AG04450 (cell line): ENCODE results near the gene TIMM10B. TPM values are rescaled to one million over a fixed set of nuclear protein-coding genes. Genes with fewer than 3 reads are reported as not detected.

ENCODE experiments used
- CTCF ChIA-PET: fragments of 300-600, 350-600 bp; formaldehyde crosslinking; extraction: SDS; loops from one replicate; lab custom pipeline; 2022; ENCODE audit warnings: antibody characterized with exemption, inconsistent platforms; lab: Charles Lee
- POLR2A ChIA-PET: fragments of 350-600 bp; formaldehyde crosslinking; extraction: SDS; loops from one replicate; lab custom pipeline; 2021; ENCODE audit warnings: antibody characterized with exemption, inconsistent platforms; lab: Yijun Ruan, JAX
- DNase-seq: peaks from one replicate; pipeline ENCODE4 v3.0.0-alpha.2; 2011; ENCODE audit warnings: low read depth, low spot score
- H3K27ac ChIP-seq: one replicate; pipeline ENCODE4 v1.5.1; 2012; ENCODE audit warnings: low read depth, low read length, control low read depth
- H3K27me3 ChIP-seq: one replicate; pipeline ENCODE4 v1.6.0; 2012; ENCODE audit warnings: low read length; ENCODE audit not compliant: control insufficient read depth, insufficient read depth
- H3K4me3 ChIP-seq: 2 replicates; pipeline ENCODE4 v1.5.1; 2011; ENCODE audit warnings: mild to moderate bottlenecking, low read depth, low read length, control low read depth
- H3K9me3 ChIP-seq: 2 replicates; pipeline ENCODE4 v1.5.1; 2012; ENCODE audit warnings: low read length; ENCODE audit not compliant: control insufficient read depth, insufficient read depth
- polyA plus RNA-seq: library from polyadenylated mRNA; depleted of rRNA; stranded (reverse); fragments of >200 nt; gene quantifications from 2 replicates; pipeline ENCODE4 v1.2.3, GENCODE V29; 2011
- TF ChIP-seq, protein P1 (sequence below): IDR thresholded peaks from 2 replicates; pipeline ENCODE4 v1.5.1; 2011; ENCODE audit warnings: low read depth, low read length, control low read depth, inconsistent platforms

TIMM10B gene
- polyA plus RNA-seq, 1 experiment, result 33.1 TPM

GRCh38 chr11:6497069-6497839 lies 16.0 kb downstream of the TIMM10B start, which contains the start of gene DNHD1:
DNHD1 (plus strand) TSS chr11:6497280; CDS start chr11:6498216, 936 bp downstream.
- no peak within 1 kb of the TSS for H3K4me3 ChIP-seq
- ChIA-PET POLR2A (no interaction called here), CTCF (interaction anchor here (1.4 to 2.3 kb wide), 4 partner anchors 9 to 186 kb away, joined by 5 to 11 read pairs (median 8); partner anchors contain the start of gene MRPL17)
- TF ChIP-seq, protein P1, sequence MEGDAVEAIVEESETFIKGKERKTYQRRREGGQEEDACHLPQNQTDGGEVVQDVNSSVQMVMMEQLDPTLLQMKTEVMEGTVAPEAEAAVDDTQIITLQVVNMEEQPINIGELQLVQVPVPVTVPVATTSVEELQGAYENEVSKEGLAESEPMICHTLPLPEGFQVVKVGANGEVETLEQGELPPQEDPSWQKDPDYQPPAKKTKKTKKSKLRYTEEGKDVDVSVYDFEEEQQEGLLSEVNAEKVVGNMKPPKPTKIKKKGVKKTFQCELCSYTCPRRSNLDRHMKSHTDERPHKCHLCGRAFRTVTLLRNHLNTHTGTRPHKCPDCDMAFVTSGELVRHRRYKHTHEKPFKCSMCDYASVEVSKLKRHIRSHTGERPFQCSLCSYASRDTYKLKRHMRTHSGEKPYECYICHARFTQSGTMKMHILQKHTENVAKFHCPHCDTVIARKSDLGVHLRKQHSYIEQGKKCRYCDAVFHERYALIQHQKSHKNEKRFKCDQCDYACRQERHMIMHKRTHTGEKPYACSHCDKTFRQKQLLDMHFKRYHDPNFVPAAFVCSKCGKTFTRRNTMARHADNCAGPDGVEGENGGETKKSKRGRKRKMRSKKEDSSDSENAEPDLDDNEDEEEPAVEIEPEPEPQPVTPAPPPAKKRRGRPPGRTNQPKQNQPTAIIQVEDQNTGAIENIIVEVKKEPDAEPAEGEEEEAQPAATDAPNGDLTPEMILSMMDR, result no peak
- no peak within 1 kb of the TSS for H3K27ac ChIP-seq
- no peaks in the 10 kb centered on the region for H3K27me3 ChIP-seq
- DNase-seq, result no peak
- no peaks in the 10 kb centered on the region for H3K9me3 ChIP-seq

- H3K9me3 ChIP-seq, result no peaks in the 10 kb centered on the region
- POLR2A ChIA-PET, result no interaction called here
- CTCF ChIA-PET, result interaction anchor here (0.8 to 1.8 kb wide), 4 partner anchors 33 to 185 kb away, joined by 3 to 9 read pairs (median 4); partner anchors contain the start of gene MRPL17
- DNase-seq, result no peak
- no peaks in the 10 kb centered on the region for H3K27me3 ChIP-seq
- no peak overlapping the region for H3K27ac ChIP-seq
- TF ChIP-seq, protein P1, result no peak
- no peak overlapping the region for H3K4me3 ChIP-seq
Observed at GRCh38 chr11:6498121-6498520, 16.8 kb downstream of the TIMM10B start.

DNA sequence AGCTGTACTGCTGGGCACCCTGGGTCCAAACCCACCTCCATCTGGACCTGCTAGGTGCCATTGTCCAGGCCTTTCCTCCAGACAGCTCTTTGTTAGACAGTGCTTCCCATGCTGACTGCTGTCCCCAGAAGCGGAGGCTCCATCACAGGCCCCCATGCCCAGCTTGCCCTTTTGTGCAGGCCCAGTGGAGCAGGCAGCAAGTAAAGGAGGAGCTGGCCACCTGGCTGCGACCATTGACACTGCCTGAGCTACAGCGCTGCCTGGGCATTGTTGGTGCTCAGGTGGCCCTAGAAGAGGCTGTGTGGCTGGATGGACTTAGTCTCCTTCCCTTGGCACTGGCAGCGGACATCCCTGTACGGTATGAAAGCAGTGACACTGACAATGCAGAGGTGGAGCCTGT lies 17.2 kb downstream of the TIMM10B start:
- CTCF ChIA-PET, result interaction anchor here (0.8 to 1.8 kb wide), 4 partner anchors 32 to 185 kb away, joined by 3 to 9 read pairs (median 4); partner anchors contain the start of gene MRPL17
- POLR2A ChIA-PET, result no interaction called here
- H3K27ac ChIP-seq, result no peak overlapping the region

DNA sequence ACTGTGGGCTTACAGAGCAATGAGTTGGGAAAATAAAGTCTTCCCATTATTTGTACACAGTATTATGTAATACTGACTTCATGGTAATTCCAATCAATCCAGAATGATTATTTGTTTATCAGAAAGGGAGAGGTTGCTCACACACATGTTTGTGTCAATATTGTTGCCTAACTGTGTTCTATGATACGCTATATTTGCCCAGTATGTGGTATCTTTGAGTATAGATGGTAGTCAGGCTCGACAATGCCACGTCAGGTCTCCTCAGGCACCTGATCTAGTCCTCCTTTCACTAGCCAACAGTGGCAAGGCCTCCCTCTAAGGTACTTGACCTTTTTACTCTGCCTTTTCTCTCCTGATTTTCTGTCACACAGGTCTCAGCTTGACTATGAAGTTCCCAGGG lies 21.1 kb downstream of the TIMM10B start:
- CTCF ChIA-PET, result interaction anchor here (0.8 to 1.1 kb wide), 2 partner anchors 29 to 123 kb away, joined by 3 to 5 read pairs; no protein-coding TSS in a partner anchor
- POLR2A ChIA-PET, result no interaction called here
- DNase-seq, result no peak
- no peaks in the 10 kb centered on the region for H3K27me3 ChIP-seq
- H3K27ac ChIP-seq, result no peak overlapping the region
- no peaks in the 10 kb centered on the region for H3K9me3 ChIP-seq
- TF ChIP-seq, protein P1, result no peak
- no peak overlapping the region for H3K4me3 ChIP-seq

More for the DNA sequence above, 17.2 kb downstream of the TIMM10B start:
- H3K27me3 ChIP-seq, result no peaks in the 10 kb centered on the region
- DNase-seq, result no peak
- H3K9me3 ChIP-seq, result no peaks in the 10 kb centered on the region
- H3K4me3 ChIP-seq, result no peak overlapping the region
- TF ChIP-seq, protein P1, result no peak

DNA sequence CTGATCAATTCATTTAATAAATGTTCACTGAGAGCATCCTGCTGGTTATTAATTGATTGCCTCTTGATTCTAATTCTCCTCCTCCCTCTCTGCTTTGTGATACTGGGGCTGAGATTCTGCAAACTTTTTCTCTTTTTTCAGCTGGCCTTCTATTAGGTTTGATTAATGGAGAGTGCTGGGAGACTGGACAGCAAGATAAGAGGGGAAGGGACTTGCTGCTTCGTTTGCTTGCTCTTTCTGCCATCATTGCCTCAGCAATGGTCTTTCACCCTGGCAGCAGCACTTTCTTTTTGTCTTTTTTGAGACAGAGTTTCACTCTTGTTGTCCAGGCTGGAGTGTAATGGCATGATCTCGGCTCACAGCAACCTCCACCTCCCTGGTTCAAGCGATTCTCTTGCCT lies 22.9 kb downstream of the TIMM10B start:
- POLR2A ChIA-PET, result interaction anchor here (1.3 kb wide), 1 partner anchor 23 kb away, joined by 4 read pairs; the partner anchor contains the start of genes ARFIP2 and TIMM10B
- Histone ChIP-seq H3K4me3 (no peak overlapping the region), H3K27ac (no peak overlapping the region), H3K27me3 (no peaks in the 10 kb centered on the region), H3K9me3 (no peaks in the 10 kb centered on the region)
- CTCF ChIA-PET, result interaction anchor here (0.6 to 6.3 kb wide), 4 partner anchors 21 to 126 kb away, joined by 4 to 132 read pairs (median 9); no protein-coding TSS in a partner anchor
- DNase-seq, result no peak
- TF ChIP-seq, protein P1, result no peak
